WTC11 (cell line): ENCODE data around the gene ENO3. TPM values are rescaled to one million over a fixed set of nuclear protein-coding genes. Genes with fewer than 3 reads are reported as not detected.

Experiments
- FOXK1 ChIP-seq: sonication (generic); formaldehyde crosslinking; IDR thresholded peaks from 2 replicates; pipeline ENCODE4 v1.8.0; 2022; ENCODE audit warnings: mild to moderate bottlenecking, moderate library complexity, missing genetic modification reagents
- FOXP1 ChIP-seq: sonication (generic); formaldehyde crosslinking; IDR thresholded peaks from 2 replicates; pipeline ENCODE4 v1.8.0; 2022; ENCODE audit warnings: missing genetic modification reagents, mild to moderate bottlenecking, moderate library complexity, borderline replicate concordance
- HMGA2 ChIP-seq: fragments of 250-450 bp; sonication (Bioruptor Pico); IDR thresholded peaks from 2 replicates; pipeline ENCODE4 v1.4.0; 2021; ENCODE audit warnings: mild to moderate bottlenecking, moderate library complexity
- JUN ChIP-seq: sonication (generic); formaldehyde crosslinking; IDR thresholded peaks from 2 replicates; pipeline ENCODE4 v1.8.0; 2023; ENCODE audit warnings: mild to moderate bottlenecking, missing genetic modification reagents
- NFE2L1 ChIP-seq: sonication (generic); formaldehyde crosslinking; IDR thresholded peaks from 2 replicates; pipeline ENCODE4 v1.8.1; 2023; ENCODE audit warnings: missing genetic modification reagents
- TEAD1 ChIP-seq: sonication (generic); formaldehyde crosslinking; IDR thresholded peaks from 2 replicates; pipeline ENCODE4 v1.8.0; 2022; ENCODE audit warnings: mild to moderate bottlenecking, missing genetic modification reagents
- ZMAT4 ChIP-seq: fragments of 250-450 bp; sonication (Bioruptor Pico); IDR thresholded peaks from 2 replicates; pipeline ENCODE4 v1.9.0; 2021; ENCODE audit warnings: mild to moderate bottlenecking
- ZNF138 ChIP-seq: sonication (generic); formaldehyde crosslinking; conservative IDR thresholded peaks from 2 replicates; pipeline ENCODE4 v1.8.1; 2022; ENCODE audit warnings: mild to moderate bottlenecking, moderate library complexity, missing genetic modification reagents
- ZNF416 ChIP-seq: fragments of 250-450 bp; sonication (Bioruptor Pico); IDR thresholded peaks from 2 replicates; pipeline ENCODE4 v1.9.0; 2021; ENCODE audit warnings: mild to moderate bottlenecking, inconsistent platforms
- ZNF532 ChIP-seq: fragments of 250-450 bp; sonication (Bioruptor Pico); IDR thresholded peaks from 2 replicates; pipeline ENCODE4 v1.9.0; 2021; ENCODE audit warnings: mild to moderate bottlenecking, borderline replicate concordance
- total RNA-seq: library from RNA; stranded (reverse); gene quantifications from 3 replicates; pipeline ENCODE4 v1.2.3, GENCODE V29; 2021
- TF ChIP-seq, protein P1 (sequence below): sonication (generic); formaldehyde crosslinking; IDR thresholded peaks from 2 replicates; pipeline ENCODE4 v1.8.0; 2023; ENCODE audit warnings: missing genetic modification reagents, mild to moderate bottlenecking, borderline replicate concordance
- TF ChIP-seq, protein P2 (sequence below): sonication (generic); formaldehyde crosslinking; IDR thresholded peaks from 2 replicates; pipeline ENCODE4 v1.8.1; 2022; ENCODE audit warnings: low read depth, mild to moderate bottlenecking, moderate library complexity, missing genetic modification reagents, borderline replicate concordance
- TF ChIP-seq, protein P3 (sequence below): sonication (generic); formaldehyde crosslinking; IDR thresholded peaks from 2 replicates; pipeline ENCODE4 v1.8.0; 2022; ENCODE audit warnings: mild to moderate bottlenecking, missing genetic modification reagents

ENO3 gene
- total RNA-seq, 1 experiment from 2014 or later, result 30.9 TPM

GRCh38 chr17:4948166-4948930, 2.6 kb upstream of the ENO3 start, which contains the start of gene PFN1 (continued):
- TF ChIP-seq, protein P1, sequence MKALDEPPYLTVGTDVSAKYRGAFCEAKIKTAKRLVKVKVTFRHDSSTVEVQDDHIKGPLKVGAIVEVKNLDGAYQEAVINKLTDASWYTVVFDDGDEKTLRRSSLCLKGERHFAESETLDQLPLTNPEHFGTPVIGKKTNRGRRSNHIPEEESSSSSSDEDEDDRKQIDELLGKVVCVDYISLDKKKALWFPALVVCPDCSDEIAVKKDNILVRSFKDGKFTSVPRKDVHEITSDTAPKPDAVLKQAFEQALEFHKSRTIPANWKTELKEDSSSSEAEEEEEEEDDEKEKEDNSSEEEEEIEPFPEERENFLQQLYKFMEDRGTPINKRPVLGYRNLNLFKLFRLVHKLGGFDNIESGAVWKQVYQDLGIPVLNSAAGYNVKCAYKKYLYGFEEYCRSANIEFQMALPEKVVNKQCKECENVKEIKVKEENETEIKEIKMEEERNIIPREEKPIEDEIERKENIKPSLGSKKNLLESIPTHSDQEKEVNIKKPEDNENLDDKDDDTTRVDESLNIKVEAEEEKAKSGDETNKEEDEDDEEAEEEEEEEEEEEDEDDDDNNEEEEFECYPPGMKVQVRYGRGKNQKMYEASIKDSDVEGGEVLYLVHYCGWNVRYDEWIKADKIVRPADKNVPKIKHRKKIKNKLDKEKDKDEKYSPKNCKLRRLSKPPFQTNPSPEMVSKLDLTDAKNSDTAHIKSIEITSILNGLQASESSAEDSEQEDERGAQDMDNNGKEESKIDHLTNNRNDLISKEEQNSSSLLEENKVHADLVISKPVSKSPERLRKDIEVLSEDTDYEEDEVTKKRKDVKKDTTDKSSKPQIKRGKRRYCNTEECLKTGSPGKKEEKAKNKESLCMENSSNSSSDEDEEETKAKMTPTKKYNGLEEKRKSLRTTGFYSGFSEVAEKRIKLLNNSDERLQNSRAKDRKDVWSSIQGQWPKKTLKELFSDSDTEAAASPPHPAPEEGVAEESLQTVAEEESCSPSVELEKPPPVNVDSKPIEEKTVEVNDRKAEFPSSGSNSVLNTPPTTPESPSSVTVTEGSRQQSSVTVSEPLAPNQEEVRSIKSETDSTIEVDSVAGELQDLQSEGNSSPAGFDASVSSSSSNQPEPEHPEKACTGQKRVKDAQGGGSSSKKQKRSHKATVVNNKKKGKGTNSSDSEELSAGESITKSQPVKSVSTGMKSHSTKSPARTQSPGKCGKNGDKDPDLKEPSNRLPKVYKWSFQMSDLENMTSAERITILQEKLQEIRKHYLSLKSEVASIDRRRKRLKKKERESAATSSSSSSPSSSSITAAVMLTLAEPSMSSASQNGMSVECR (CRISPR knock-in tag), result no peak
- no peak for TF ChIP-seq HMGA2
- TF ChIP-seq FOXK1 (CRISPR knock-in tag), result 0 out of 2 replicates have a peak, but pooled peaks have one; percentile 48
- peak; percentile 41 for TF ChIP-seq FOXP1 (CRISPR knock-in tag)
- TF ChIP-seq JUN (CRISPR knock-in tag), result peak; percentile 42
- no peak for TF ChIP-seq ZNF532 (CRISPR knock-in tag)
- TF ChIP-seq, protein P2, sequence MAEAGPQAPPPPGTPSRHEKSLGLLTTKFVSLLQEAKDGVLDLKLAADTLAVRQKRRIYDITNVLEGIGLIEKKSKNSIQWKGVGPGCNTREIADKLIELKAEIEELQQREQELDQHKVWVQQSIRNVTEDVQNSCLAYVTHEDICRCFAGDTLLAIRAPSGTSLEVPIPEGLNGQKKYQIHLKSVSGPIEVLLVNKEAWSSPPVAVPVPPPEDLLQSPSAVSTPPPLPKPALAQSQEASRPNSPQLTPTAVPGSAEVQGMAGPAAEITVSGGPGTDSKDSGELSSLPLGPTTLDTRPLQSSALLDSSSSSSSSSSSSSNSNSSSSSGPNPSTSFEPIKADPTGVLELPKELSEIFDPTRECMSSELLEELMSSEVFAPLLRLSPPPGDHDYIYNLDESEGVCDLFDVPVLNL, result peak; percentile 80; the same call in 1 of the 2 replicates
- 0 out of 2 replicates have a peak, but pooled peaks have one; percentile 67 for TF ChIP-seq ZNF416 (CRISPR knock-in tag)
- no peak; the same call in 1 of the 2 replicates for TF ChIP-seq ZNF138 (CRISPR knock-in tag)
- TF ChIP-seq, protein P3, sequence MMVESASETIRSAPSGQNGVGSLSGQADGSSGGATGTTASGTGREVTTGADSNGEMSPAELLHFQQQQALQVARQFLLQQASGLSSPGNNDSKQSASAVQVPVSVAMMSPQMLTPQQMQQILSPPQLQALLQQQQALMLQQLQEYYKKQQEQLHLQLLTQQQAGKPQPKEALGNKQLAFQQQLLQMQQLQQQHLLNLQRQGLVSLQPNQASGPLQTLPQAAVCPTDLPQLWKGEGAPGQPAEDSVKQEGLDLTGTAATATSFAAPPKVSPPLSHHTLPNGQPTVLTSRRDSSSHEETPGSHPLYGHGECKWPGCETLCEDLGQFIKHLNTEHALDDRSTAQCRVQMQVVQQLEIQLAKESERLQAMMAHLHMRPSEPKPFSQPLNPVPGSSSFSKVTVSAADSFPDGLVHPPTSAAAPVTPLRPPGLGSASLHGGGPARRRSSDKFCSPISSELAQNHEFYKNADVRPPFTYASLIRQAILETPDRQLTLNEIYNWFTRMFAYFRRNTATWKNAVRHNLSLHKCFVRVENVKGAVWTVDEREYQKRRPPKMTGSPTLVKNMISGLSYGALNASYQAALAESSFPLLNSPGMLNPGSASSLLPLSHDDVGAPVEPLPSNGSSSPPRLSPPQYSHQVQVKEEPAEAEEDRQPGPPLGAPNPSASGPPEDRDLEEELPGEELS, result peak; percentile 72
- peak; percentile 80; the same call in 1 of the 2 replicates for TF ChIP-seq NFE2L1 (CRISPR knock-in tag)
- TF ChIP-seq TEAD1 (CRISPR knock-in tag), result peak; percentile 25; the same call in 1 of the 2 replicates
- TF ChIP-seq ZMAT4, result no peak
